Skeletal muscle satellite cell (primary cell): ENCODE measurements around the gene MYO1D.
"Not testable (repeated sequence)": the region's sequence is repeated elsewhere in the genome, so short reads cannot be mapped to it uniquely, and the experiment has no call there.

Source experiments
- H3K27me3 ChIP-seq: 2 replicates; pipeline ENCODE4 v1.7.0; 2013; ENCODE audit warnings: low read length; ENCODE audit not compliant: control insufficient read depth, insufficient read depth
- H3K36me3 ChIP-seq: 2 replicates; pipeline ENCODE4 v1.7.0; 2013; ENCODE audit warnings: mild to moderate bottlenecking, control low read depth, low read length; ENCODE audit not compliant: insufficient read depth
- H3K4me1 ChIP-seq: 2 replicates; pipeline ENCODE4 v1.7.0; 2013; ENCODE audit warnings: low read length; ENCODE audit not compliant: control insufficient read depth, insufficient read depth
- H3K4me2 ChIP-seq: 2 replicates; pipeline ENCODE4 v1.7.0; 2013; ENCODE audit warnings: mild to moderate bottlenecking, low read length
- H3K4me3 ChIP-seq: 2 replicates; pipeline ENCODE4 v1.7.0; 2013; ENCODE audit warnings: low read length
- H3K9ac ChIP-seq: 2 replicates; pipeline ENCODE4 v1.7.0; 2013; ENCODE audit warnings: mild to moderate bottlenecking, low read depth, low read length, moderate library complexity
- H3K9me3 ChIP-seq: replicated peaks from 2 replicates; pipeline ENCODE4 v1.7.0; 2013; ENCODE audit warnings: mild to moderate bottlenecking, control low read depth, low read length

The MYO1D gene

GRCh38 chr17:32719689-32720088 lies 157.2 kb downstream of the MYO1D start:
- Histone ChIP-seq H3K9ac (no peak overlapping the region), H3K27me3 (no peaks in the 10 kb centered on the region), H3K4me3 (no peak overlapping the region), H3K4me2 (no peak overlapping the region), H3K9me3 (no peaks in the 10 kb centered on the region), H3K4me1 (no peaks in the 10 kb centered on the region), H3K36me3 (no peaks in the 10 kb centered on the region)

GRCh38 chr17:32714922-32715321 lies 162.0 kb downstream of the MYO1D start:
- not testable (repeated sequence) for H3K4me2 ChIP-seq, H3K4me1 ChIP-seq, H3K4me3 ChIP-seq, H3K9me3 ChIP-seq, H3K36me3 ChIP-seq, H3K9ac ChIP-seq, H3K27me3 ChIP-seq

DNA sequence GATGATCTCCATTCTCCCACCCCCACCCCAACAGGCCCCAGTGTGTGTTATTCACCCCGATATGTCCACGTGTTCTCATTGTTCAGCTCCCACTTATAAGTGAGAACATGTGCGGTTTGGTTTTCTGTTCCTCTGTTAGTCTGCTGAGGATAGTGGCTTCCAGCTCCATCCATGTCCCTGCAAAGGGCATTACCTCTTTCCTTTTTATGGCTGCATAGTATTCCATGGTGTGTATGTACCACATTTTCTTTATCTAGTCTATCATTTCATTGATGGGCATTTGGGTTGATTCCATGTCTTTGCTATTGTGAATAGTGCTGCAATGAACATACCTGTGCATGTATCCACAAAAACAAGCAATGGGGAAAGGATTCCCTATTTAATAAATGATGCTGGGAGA lies 162.7 kb downstream of the MYO1D start:
- H3K4me3 ChIP-seq, H3K4me1 ChIP-seq, H3K9ac ChIP-seq, H3K27me3 ChIP-seq, H3K9me3 ChIP-seq, H3K36me3 ChIP-seq, H3K4me2 ChIP-seq: not testable (repeated sequence)

DNA sequence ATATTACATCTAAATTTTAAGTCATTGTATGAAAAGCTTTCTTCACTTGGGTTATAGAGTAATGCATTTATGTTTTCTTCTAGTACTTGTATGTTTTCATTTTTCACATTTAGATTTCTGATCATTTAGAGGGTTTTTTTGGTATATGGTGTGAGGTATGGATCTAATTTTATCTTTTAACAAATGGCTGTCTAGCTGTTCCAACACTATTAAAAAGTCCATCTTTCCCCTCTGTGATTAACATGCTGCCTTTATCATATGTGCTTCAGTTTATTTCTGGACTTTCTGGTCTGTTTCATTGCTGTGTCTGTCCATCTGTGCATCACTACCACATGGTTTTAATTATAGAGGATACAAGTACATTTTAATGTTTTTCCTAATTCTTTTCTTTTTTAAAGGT lies 163.8 kb downstream of the MYO1D start:
- Histone ChIP-seq H3K9ac (no peak overlapping the region), H3K4me3 (no peak overlapping the region), H3K36me3 (no peaks in the 10 kb centered on the region), H3K4me1 (no peaks in the 10 kb centered on the region), H3K27me3 (no peaks in the 10 kb centered on the region), H3K4me2 (no peak overlapping the region), H3K9me3 (no peaks in the 10 kb centered on the region)

DNA sequence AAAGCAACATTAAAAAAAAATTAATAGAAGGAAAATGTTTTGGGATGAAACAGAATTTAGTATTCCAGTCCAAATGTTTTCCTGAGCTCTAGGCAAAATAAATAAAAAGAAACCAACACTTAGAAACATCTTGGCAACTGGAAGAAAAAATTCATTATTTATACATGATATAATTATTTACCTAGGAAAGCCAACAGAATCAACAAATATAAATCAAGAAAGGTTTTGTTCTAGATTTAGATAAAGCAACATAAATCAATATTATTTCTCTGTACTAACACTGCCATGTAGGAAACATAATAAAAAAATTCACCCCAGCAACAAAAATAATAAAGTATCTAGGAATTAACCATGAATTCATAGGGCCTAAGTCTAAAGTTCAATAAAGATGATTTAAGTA lies 167.4 kb downstream of the MYO1D start:
- H3K4me1 ChIP-seq, result no peaks in the 10 kb centered on the region
- H3K36me3 ChIP-seq, result no peaks in the 10 kb centered on the region
- H3K27me3 ChIP-seq, result no peaks in the 10 kb centered on the region
- H3K4me2 ChIP-seq, result no peak overlapping the region
- no peaks in the 10 kb centered on the region for H3K9me3 ChIP-seq
- no peak overlapping the region for H3K4me3 ChIP-seq
- H3K9ac ChIP-seq, result no peak overlapping the region

DNA sequence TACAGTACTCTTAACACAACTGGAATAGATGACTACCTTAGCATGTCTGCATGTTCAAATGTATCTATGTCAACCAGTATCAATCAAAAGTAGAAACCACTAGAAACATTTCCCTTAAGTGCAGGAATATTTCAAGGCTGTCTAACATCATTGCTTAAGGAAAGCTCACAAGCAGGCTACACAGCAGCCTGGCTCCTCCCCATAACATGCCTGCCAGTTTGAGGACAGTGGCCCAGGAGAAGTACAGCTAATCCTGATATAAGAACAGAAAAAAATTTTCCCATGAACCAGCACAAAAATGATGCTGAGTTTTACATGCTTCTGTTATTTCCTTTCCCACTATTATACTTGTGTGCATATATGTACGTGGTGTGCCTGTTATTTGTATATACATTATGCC lies 175.1 kb downstream of the MYO1D start:
- Histone ChIP-seq H3K9me3 (no peaks in the 10 kb centered on the region), H3K36me3 (no peaks in the 10 kb centered on the region), H3K4me1 (no peaks in the 10 kb centered on the region), H3K4me2 (no peak overlapping the region), H3K4me3 (no peak overlapping the region), H3K9ac (no peak overlapping the region), H3K27me3 (no peaks in the 10 kb centered on the region)

DNA sequence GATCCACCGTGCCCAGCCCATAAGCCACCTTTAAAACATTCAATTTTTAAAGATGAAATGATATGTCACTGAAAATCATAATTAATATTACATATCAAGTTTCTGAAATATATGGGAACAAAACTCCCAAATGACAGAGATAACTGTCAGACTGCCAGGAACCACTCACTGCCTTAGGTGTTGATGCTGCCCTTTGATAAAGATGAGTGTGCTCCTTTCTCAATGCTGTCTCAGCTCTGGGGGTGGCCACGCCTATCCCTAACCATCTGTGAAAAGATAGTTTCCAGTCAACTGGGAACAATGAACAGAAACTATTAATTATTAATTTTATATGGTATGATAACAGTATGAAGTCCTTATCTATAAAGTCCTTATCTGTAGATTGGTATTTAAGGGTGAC lies 177.7 kb downstream of the MYO1D start:
- H3K4me3 ChIP-seq, result no peak overlapping the region

DNA sequence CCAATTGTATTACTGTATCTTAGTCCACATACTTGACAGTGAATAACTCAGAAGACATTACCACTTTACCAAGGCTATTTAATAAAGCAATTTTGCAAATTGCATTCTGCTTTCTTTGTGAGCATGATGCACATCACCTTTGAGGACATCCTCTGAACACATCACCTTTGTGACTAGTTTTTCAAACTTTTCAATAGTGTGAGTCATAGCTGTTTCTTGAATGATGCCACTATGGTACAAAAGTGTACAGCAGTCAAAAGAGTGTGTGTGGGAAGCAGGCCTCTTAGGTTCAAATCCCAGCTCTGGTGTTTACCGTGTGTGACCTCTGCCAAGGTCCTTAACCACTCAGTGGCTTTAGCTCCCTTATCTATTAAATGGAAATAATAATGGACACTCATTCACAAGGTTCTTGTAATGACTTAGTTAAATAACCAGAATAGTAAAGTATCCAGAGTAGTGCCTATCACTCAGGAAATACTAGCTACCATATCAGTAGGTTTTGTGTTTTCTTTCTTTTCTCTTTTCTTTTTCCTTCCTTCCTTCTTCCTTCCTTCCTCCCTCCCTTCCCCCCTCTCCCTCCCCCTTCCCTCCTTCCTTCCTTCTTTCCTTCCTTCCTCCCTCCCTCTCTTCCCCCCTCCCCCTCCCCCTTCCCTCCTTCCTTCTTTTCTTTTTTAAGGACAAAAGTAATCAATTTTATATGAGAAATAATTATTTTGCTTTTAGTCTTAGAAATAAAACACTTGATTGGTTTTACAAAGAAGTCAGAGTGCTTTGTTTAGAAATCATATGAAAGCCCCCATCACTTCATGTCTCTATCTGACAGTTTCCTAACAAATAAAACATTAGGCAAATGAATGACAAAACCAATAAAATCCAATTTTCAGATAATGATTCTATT lies 178.9 kb downstream of the MYO1D start:
- H3K4me1 ChIP-seq, result no peaks in the 10 kb centered on the region
- no peaks in the 10 kb centered on the region for H3K27me3 ChIP-seq
- no peaks in the 10 kb centered on the region for H3K9me3 ChIP-seq
- no peak overlapping the region for H3K4me3 ChIP-seq
- no peaks in the 10 kb centered on the region for H3K36me3 ChIP-seq
- H3K4me2 ChIP-seq, result no peak overlapping the region
- H3K9ac ChIP-seq, result no peak overlapping the region

More for the DNA sequence above, 177.7 kb downstream of the MYO1D start:
- Histone ChIP-seq H3K9ac (no peak overlapping the region), H3K9me3 (no peaks in the 10 kb centered on the region), H3K4me1 (no peaks in the 10 kb centered on the region), H3K36me3 (no peaks in the 10 kb centered on the region), H3K27me3 (no peaks in the 10 kb centered on the region), H3K4me2 (no peak overlapping the region)

- Histone ChIP-seq H3K36me3 (no peaks in the 10 kb centered on the region), H3K4me1 (no peaks in the 10 kb centered on the region), H3K9me3 (no peaks in the 10 kb centered on the region), H3K4me2 (no peak overlapping the region), H3K4me3 (no peak overlapping the region), H3K9ac (no peak overlapping the region), H3K27me3 (no peaks in the 10 kb centered on the region)
Observed at GRCh38 chr17:32696426-32696825, 180.5 kb downstream of the MYO1D start.

DNA sequence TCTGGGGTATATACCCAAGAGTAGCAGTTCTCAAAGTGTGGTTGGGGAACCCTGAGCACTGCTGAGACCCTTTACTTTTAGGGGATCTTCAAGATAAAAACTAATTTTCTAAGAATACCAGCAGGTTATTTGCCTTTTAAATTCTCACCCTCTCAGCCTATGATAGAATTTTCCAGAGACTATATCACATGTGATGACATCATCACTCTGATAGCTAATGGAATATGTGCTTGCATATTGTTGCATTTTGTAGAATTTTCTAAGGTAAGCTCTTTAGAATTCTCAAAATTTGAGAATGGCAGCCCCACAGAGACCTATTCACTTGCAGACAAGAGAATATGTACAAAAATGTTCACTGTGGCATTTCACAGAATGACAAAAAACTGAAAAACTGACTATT lies 181.1 kb downstream of the MYO1D start:
- Histone ChIP-seq H3K9me3 (no peaks in the 10 kb centered on the region), H3K27me3 (no peaks in the 10 kb centered on the region), H3K36me3 (no peaks in the 10 kb centered on the region)

DNA sequence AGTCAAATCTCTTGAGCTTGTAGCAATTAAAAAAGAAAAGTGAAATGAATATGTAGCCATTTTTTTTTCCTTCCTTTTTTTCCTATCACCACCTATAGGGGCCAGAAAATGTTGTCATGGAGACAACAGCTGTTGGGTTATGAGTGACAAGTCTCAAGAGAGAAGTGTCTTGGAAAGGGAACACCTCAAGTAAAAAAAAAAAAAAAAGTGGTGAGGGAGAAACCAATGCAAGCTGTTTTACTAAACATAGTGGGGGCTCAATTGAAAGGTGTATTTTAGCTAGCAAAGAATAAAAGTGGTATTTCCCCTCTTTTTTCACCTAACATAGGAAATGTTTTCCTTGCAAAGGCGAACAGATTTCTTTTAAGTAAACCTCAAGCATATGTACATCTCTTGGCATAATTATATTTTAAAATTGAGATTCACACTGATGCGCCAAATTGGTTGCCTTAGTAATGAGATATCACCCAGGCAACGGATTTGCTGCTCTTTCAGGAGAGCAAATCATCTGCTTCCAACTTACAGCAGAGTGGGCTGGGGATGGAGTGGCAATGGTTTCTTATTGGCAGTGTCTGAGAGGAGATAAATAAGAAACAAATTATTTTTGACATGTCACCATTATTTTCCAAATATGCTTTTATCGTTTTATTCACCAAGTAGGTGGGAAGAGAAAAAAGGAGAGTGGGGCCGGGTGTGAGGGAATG lies 183.6 kb downstream of the MYO1D start:
- Histone ChIP-seq H3K4me1 (no peaks in the 10 kb centered on the region), H3K9me3 (no peaks in the 10 kb centered on the region), H3K36me3 (no peaks in the 10 kb centered on the region), H3K27me3 (no peaks in the 10 kb centered on the region), H3K4me3 (no peak overlapping the region), H3K4me2 (no peak overlapping the region), H3K9ac (no peak overlapping the region)

More for the DNA sequence above, 181.1 kb downstream of the MYO1D start:
- H3K9ac ChIP-seq, result no peak overlapping the region
- H3K4me3 ChIP-seq, result no peak overlapping the region
- no peak overlapping the region for H3K4me2 ChIP-seq
- H3K4me1 ChIP-seq, result no peaks in the 10 kb centered on the region

DNA sequence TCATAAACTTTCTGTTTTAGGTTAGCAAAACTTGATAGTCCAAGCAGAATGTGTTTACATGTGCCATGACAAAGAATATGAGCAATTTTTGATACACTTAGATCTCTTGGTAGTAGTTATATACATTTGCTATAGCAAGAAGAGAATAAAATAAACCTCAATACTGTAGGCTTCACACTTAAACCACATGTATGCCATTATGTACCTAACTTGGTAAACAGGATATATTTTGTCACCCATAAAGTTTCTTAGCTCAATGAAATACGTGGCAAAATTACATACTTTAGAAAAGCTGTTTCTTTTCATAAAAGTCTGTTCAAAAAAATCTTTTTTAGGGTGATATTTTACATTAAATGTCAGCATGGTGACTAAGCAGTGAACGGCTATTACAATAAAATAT lies 184.7 kb downstream of the MYO1D start:
- H3K36me3 ChIP-seq, result no peaks in the 10 kb centered on the region
- no peak overlapping the region for H3K9ac ChIP-seq
- no peak overlapping the region for H3K4me3 ChIP-seq
- no peaks in the 10 kb centered on the region for H3K4me1 ChIP-seq
- no peaks in the 10 kb centered on the region for H3K9me3 ChIP-seq
- H3K27me3 ChIP-seq, result no peaks in the 10 kb centered on the region
- H3K4me2 ChIP-seq, result no peak overlapping the region
